BJ (cell line): Measurements from ENCODE around the gene PRKCA. TPM values are rescaled to one million over a fixed set of nuclear protein-coding genes. Genes with fewer than 3 reads are reported as not detected.

Source experiments
- CTCF ChIA-PET: fragments of 350-600 bp; formaldehyde crosslinking; extraction: SDS; loops from one replicate; lab custom pipeline; 2021; ENCODE audit warnings: antibody characterized with exemption, inconsistent platforms; lab: Yijun Ruan, JAX
- POLR2A ChIA-PET: fragments of 300-600 bp; sonication (Branson Sonifier 250); formaldehyde crosslinking; extraction: SDS; loops from one replicate; lab custom pipeline; 2021; ENCODE audit warnings: antibody characterized with exemption; lab: Charles Lee
- DNase-seq: peaks from one replicate; pipeline ENCODE4 v3.0.0-alpha.2; 2011; ENCODE audit warnings: low read depth
- H3K27me3 ChIP-seq: 2 replicates; pipeline ENCODE4 v1.6.0; 2011; ENCODE audit warnings: low read length; ENCODE audit not compliant: control insufficient read depth, insufficient read depth
- H3K36me3 ChIP-seq: 2 replicates; pipeline ENCODE4 v1.5.1; 2011; ENCODE audit warnings: low read length; ENCODE audit not compliant: control insufficient read depth, insufficient read depth
- H3K4me3 ChIP-seq: 2 replicates; pipeline ENCODE4 v1.5.1; 2011; ENCODE audit warnings: low read depth, mild to moderate bottlenecking, control low read depth, low read length
- polyA plus RNA-seq: library from polyadenylated mRNA; depleted of rRNA; stranded (reverse); fragments of >200 nt; gene quantifications from 2 replicates; pipeline ENCODE4 v1.2.3, GENCODE V29; 2011
- TF ChIP-seq, protein P1 (sequence below): IDR thresholded peaks from 2 replicates; pipeline ENCODE4 v1.5.1; 2011; ENCODE audit warnings: low read depth, mild to moderate bottlenecking, control low read depth, inconsistent platforms, low read length, moderate library complexity; ENCODE audit not compliant: insufficient read depth

The PRKCA gene
- polyA plus RNA-seq, 1 experiment: 38.7 TPM

DNA sequence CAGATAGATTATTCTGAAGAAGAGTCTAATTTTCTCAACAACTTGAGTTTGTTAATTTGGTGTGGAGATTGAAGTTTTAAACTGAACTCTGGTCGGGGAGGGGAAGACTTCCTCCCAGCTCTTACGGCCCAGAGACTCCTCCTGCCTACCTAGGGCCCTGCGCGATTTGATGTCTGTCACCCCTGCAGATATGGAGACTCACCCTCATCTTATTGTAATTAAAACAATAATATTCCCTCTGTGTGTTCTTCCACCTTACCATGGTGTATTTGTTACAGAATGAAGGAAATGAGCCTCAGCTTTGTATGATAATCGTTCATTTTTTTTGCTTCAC is 348.1 kb downstream of the PRKCA start:
- Histone ChIP-seq H3K27me3 (no peaks in the 10 kb centered on the region), H3K36me3 (peaks cover 7% of the 10 kb centered on the region), H3K4me3 (no peak overlapping the region)
- ChIA-PET CTCF (interaction anchor here (0.8 to 1.9 kb wide), 3 partner anchors 10 to 77 kb away, joined by 3 to 4 read pairs (median 3); no protein-coding TSS in a partner anchor), POLR2A (no interaction called here)
- DNase-seq: no peak
- TF ChIP-seq, protein P1, sequence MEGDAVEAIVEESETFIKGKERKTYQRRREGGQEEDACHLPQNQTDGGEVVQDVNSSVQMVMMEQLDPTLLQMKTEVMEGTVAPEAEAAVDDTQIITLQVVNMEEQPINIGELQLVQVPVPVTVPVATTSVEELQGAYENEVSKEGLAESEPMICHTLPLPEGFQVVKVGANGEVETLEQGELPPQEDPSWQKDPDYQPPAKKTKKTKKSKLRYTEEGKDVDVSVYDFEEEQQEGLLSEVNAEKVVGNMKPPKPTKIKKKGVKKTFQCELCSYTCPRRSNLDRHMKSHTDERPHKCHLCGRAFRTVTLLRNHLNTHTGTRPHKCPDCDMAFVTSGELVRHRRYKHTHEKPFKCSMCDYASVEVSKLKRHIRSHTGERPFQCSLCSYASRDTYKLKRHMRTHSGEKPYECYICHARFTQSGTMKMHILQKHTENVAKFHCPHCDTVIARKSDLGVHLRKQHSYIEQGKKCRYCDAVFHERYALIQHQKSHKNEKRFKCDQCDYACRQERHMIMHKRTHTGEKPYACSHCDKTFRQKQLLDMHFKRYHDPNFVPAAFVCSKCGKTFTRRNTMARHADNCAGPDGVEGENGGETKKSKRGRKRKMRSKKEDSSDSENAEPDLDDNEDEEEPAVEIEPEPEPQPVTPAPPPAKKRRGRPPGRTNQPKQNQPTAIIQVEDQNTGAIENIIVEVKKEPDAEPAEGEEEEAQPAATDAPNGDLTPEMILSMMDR: no peak

DNA sequence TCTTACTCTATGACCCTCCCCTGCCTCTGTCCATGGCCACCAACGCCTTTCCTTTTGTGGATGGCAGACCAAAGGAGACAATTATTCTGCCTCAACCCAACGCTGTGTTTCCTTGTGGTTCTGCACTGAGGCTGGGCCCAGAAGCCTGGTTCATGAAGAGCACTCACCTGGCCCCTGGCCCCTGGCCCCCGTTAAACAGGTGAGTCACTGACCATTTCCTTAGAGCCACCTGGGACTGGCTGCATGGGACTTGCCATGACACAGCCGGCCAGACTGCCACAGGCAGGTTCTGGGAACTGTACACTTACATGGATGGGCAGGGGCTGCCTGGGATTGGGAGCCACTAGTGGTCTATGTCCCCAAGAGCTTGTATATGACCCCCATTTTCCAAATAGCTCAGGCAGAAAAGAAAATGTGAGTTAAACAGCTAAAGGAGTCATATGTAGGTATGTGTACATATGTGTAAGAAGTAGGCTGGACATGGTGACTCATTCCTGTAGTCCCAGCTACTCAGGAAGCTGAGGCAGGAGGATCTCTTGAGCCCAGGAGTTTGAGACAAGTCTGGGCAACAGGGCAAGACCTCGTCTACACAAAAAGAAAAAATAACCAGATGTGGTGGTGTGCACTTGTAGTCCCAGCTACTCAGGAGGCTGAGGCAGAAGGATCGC is 350.6 kb downstream of the PRKCA start:
- TF ChIP-seq, protein P1: no peak

DNA sequence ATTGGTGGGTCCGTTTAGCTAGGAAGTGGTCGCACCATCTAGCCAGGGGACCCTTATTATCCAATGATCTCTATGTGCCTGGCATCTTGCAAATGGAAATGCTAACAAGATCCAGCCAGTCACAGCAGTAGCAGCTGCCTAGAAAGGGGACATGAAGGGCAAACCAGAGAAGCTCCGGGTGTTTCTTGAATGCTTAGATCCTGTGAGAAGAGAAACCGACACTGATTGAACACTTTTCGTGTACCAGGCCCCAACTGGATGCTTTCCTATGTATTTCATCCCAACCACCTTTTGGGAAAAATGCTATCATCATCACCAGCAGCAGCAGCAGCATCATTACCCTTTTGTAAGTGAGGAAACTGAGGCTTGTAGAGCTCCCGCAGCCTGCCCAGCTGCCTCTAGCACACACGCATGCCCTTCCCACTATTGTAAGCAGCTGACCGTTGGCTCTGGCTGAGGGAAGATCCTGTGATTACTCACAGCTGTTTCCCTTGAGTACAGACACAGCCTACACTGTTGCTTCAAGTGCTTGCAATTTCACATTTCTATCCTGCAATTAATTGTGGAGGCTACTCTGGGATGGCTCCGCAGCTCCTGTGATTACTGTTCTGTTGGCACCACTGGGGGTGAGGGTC is 351.8 kb downstream of the PRKCA start:
- ChIA-PET POLR2A (no interaction called here), CTCF (interaction anchor here (1.2 to 1.4 kb wide), 3 partner anchors 10 to 399 kb away, joined by 4 to 5 read pairs (median 5); no protein-coding TSS in a partner anchor)
- peaks cover 5% of the 10 kb centered on the region; the same call in 1 of the 2 replicates for H3K36me3 ChIP-seq
- no peak overlapping the region for H3K4me3 ChIP-seq
- H3K27me3 ChIP-seq: no peaks in the 10 kb centered on the region
- TF ChIP-seq, protein P1: no peak
- DNase-seq: no peak

More for the DNA sequence above, 350.6 kb downstream of the PRKCA start:
- Histone ChIP-seq H3K36me3 (peaks cover 3% of the 10 kb centered on the region; the same call in 1 of the 2 replicates), H3K27me3 (no peaks in the 10 kb centered on the region), H3K4me3 (no peak overlapping the region)
- ChIA-PET CTCF (interaction anchor here (1.1 to 1.2 kb wide), 2 partner anchors 8 to 398 kb away, joined by 5 read pairs; no protein-coding TSS in a partner anchor), POLR2A (no interaction called here)
- no peak for DNase-seq

DNA sequence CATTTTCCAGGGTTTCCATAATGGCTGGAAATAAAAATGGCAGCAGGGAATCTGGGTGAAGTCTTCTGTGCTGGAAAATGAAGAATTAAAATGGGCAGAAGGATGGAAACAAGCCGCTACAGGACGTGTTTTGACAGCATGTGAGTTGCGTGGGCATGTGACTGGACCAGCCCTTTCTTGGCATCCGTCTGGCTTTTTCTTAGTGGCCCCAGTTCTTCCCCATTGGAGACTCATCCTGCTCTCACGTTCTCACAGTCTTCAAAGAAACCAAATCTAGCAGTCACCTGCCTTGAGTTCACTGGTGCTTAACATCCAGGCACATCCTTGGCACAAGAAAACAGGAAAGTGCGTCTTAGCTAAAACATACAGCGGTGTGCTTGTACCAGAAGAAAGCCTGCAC is 352.4 kb downstream of the PRKCA start:
- POLR2A ChIA-PET: no interaction called here
- TF ChIP-seq, protein P1: no peak
- DNase-seq: no peak
- CTCF ChIA-PET: interaction anchor here (1.2 to 1.4 kb wide), 2 partner anchors 11 to 20 kb away, joined by 4 to 5 read pairs; no protein-coding TSS in a partner anchor
- Histone ChIP-seq H3K36me3 (peaks cover 5% of the 10 kb centered on the region; the same call in 1 of the 2 replicates), H3K27me3 (no peaks in the 10 kb centered on the region), H3K4me3 (no peak overlapping the region)

DNA sequence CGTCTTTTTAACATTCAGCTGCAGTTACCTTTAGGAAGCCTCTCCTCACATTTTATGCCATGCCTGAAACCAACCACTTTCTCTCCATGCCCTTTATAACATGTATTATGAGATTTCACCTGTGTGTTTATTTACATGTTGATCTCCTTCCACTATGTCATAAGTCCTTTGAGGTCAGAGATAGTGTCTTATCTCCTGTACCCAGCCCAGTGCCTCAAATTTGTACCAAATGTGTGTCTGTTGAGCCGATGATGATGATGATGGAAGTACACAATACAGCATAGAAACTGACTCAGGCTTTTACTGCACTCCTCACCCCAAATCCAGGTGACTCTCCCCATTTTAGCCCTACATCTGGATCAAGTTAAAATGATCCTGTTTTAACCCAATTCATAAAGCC is 353.0 kb downstream of the PRKCA start:
- DNase-seq: no peak
- ChIA-PET POLR2A (no interaction called here), CTCF (no interaction called here)
- Histone ChIP-seq H3K36me3 (peaks cover 5% of the 10 kb centered on the region; the same call in 1 of the 2 replicates), H3K27me3 (no peaks in the 10 kb centered on the region), H3K4me3 (no peak overlapping the region)
- TF ChIP-seq, protein P1: no peak
